GM18511 (cell line): Measurements from ENCODE around the gene FANCI.

Source experiments
- ATAC-seq: cut with Tn5 transposase; IDR thresholded peaks from one replicate; pipeline ENCODE4 v1.9.1; 2021; ENCODE audit warnings: mild to moderate bottlenecking, moderate library complexity; ENCODE audit not compliant: unreplicated experiment

FANCI gene

GRCh38 chr15:89330881-89331595 lies 87.3 kb downstream of the FANCI start:
- no peak for ATAC-seq

GRCh38 chr15:89332446-89332845 lies 88.7 kb downstream of the FANCI start:
- ATAC-seq = no peak

- ATAC-seq = no peak
These were observed 89.5 kb downstream of the FANCI start for GRCh38 chr15:89333011-89333860.

- ATAC-seq = no peak
These were observed 90.3 kb downstream of the FANCI start for GRCh38 chr15:89333959-89334509.

- ATAC-seq = peak; percentile 91
These were observed 90.9 kb downstream of the FANCI start, which contains the start of gene POLG for GRCh38 chr15:89334510-89335297. POLG (minus strand) TSS chr15:89334824; CDS start chr15:89333754, 1,070 bp downstream.

- ATAC-seq = peak; percentile 3
These were observed 91.7 kb downstream of the FANCI start for GRCh38 chr15:89335298-89336041.

- ATAC-seq = no peak
These were observed 94.3 kb downstream of the FANCI start for GRCh38 chr15:89338036-89338435.

GRCh38 chr15:89340573-89340972 lies 96.8 kb downstream of the FANCI start:
- ATAC-seq = no peak

GRCh38 chr15:89341316-89342005 lies 97.7 kb downstream of the FANCI start:
- no peak for ATAC-seq

- ATAC-seq = no peak
These were observed 99.1 kb downstream of the FANCI start for GRCh38 chr15:89342840-89343239.

- ATAC-seq = no peak
These were observed 101.5 kb downstream of the FANCI start for GRCh38 chr15:89345248-89345647.

- ATAC-seq = no peak
These were observed 102.9 kb downstream of the FANCI start for GRCh38 chr15:89346516-89347231.

- ATAC-seq = no peak
These were observed 105.4 kb downstream of the FANCI start for GRCh38 chr15:89349206-89349558.

- ATAC-seq = no peak
These were observed 108.7 kb downstream of the FANCI start for GRCh38 chr15:89352476-89352875.

- no peak for ATAC-seq
These were observed 110.2 kb downstream of the FANCI start for GRCh38 chr15:89353991-89354390.

GRCh38 chr15:89356634-89357298 lies 113.0 kb downstream of the FANCI start:
- ATAC-seq = no peak

GRCh38 chr15:89358435-89358754 lies 114.6 kb downstream of the FANCI start:
- peak; percentile 4 for ATAC-seq

- ATAC-seq = peak; percentile 94
These were observed 115.1 kb downstream of the FANCI start for GRCh38 chr15:89358755-89359439.
